Measurements from ENCODE around the gene CADM1.

CADM1 gene

DNA sequence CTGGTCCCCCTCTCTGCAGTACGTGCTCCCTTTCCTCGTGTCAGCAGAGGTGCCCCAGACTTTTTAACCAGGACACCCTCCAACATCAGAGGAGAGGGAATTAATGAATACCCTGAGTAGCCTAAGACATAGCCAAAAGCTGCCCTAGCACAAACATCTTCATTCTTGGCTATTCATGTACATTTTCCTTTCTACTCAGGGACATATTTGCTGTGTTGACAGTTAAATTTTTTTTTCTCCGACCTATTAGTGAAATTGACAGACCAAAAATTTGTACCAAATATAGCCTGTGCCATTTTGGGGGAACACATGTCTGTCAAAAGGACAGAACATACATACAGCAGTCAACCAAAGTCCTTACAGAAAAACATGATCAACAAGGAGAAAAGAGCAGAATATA, 33.3 kb downstream of the CADM1 start:
- no peaks in the 10 kb centered on the region for H3K36me3 ChIP-seq (ENCODE audit: control insufficient read depth, low read length)
- H3K4me2 ChIP-seq (ENCODE audit: low read length), result no peak overlapping the region

DNA sequence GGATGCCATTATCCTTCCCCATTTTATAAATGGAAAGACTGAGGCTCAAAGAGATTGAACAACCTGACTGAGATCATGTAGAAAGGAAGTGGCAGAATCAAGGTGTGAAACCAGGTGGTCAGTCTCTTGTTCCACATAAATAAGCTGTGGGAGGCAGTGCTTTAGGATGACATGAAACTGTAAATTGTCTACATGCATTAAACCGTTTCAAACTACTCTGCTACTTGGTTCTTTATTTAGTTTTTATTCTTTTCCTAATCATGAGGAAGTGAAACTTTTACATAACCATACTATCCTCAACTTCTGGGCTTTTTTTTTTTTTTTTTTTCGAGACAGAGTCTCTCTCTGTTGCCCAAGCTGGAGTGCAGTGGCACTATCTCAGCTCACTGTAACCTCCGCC, 34.9 kb downstream of the CADM1 start:
- Histone ChIP-seq H3K36me3 (ENCODE audit: control insufficient read depth, low read length) (no peaks in the 10 kb centered on the region), H4K20me1 (ENCODE audit: control insufficient read depth, insufficient read depth, low read depth, low read length) (no peaks in the 10 kb centered on the region), H3K27me3 (ENCODE audit: control insufficient read depth, low read length) (no peaks in the 10 kb centered on the region), H3K79me2 (ENCODE audit: control insufficient read depth, low read length) (no peaks in the 10 kb centered on the region), H3K4me3 (ENCODE audit: low read length) (no peak overlapping the region), H3K9me3 (ENCODE audit: control insufficient read depth, insufficient read depth, low read length) (no peaks in the 10 kb centered on the region), H3K27ac (ENCODE audit: low read depth, low read length) (peak overlapping the region; percentile 55), H3K9me2 (replicated peaks; ENCODE audit: control insufficient read depth, low read length) (no peaks in the 10 kb centered on the region), H3K4me1 (ENCODE audit: control insufficient read depth, low read length) (peaks cover 42% of the 10 kb centered on the region), H3K4me2 (ENCODE audit: low read length) (peak overlapping the region; percentile 48), H3F3A (ENCODE audit: control insufficient read depth, insufficient read depth) (peaks cover 4% of the 10 kb centered on the region; the same call in 1 of the 2 replicates)
- TF ChIP-seq, protein P1, sequence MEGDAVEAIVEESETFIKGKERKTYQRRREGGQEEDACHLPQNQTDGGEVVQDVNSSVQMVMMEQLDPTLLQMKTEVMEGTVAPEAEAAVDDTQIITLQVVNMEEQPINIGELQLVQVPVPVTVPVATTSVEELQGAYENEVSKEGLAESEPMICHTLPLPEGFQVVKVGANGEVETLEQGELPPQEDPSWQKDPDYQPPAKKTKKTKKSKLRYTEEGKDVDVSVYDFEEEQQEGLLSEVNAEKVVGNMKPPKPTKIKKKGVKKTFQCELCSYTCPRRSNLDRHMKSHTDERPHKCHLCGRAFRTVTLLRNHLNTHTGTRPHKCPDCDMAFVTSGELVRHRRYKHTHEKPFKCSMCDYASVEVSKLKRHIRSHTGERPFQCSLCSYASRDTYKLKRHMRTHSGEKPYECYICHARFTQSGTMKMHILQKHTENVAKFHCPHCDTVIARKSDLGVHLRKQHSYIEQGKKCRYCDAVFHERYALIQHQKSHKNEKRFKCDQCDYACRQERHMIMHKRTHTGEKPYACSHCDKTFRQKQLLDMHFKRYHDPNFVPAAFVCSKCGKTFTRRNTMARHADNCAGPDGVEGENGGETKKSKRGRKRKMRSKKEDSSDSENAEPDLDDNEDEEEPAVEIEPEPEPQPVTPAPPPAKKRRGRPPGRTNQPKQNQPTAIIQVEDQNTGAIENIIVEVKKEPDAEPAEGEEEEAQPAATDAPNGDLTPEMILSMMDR (IDR thresholded peaks at IDR 0.05; ENCODE audit: low read depth, low read length, poor library complexity, severe bottlenecking), result no peak
- no peak for TF ChIP-seq EZH2phosphoT487 (IDR thresholded peaks at IDR 0.05; ENCODE audit: borderline replicate concordance, low read length)

More for the DNA sequence above, 33.3 kb downstream of the CADM1 start:
- Histone ChIP-seq H3K4me1 (ENCODE audit: control insufficient read depth, low read length) (peaks cover 42% of the 10 kb centered on the region), H3K9me3 (ENCODE audit: control insufficient read depth, insufficient read depth, low read length) (no peaks in the 10 kb centered on the region), H3K79me2 (ENCODE audit: control insufficient read depth, low read length) (no peaks in the 10 kb centered on the region), H3K4me3 (ENCODE audit: low read length) (no peak overlapping the region), H3F3A (ENCODE audit: control insufficient read depth, insufficient read depth) (peaks cover 4% of the 10 kb centered on the region; the same call in 1 of the 2 replicates), H3K27ac (ENCODE audit: low read depth, low read length) (no peak overlapping the region), H3K9me2 (replicated peaks; ENCODE audit: control insufficient read depth, low read length) (no peaks in the 10 kb centered on the region), H3K27me3 (ENCODE audit: control insufficient read depth, low read length) (no peaks in the 10 kb centered on the region), H4K20me1 (ENCODE audit: control insufficient read depth, insufficient read depth, low read depth, low read length) (no peaks in the 10 kb centered on the region)
- TF ChIP-seq, protein P1 (IDR thresholded peaks at IDR 0.05; ENCODE audit: low read depth, low read length, poor library complexity, severe bottlenecking), result no peak
- no peak for TF ChIP-seq EZH2phosphoT487 (IDR thresholded peaks at IDR 0.05; ENCODE audit: borderline replicate concordance, low read length)

- no peaks in the 10 kb centered on the region for H3K9me3 ChIP-seq (ENCODE audit: control insufficient read depth, insufficient read depth, low read length)
- peaks cover 27% of the 10 kb centered on the region for H3K4me1 ChIP-seq (ENCODE audit: control insufficient read depth, low read length)
- H3K27ac ChIP-seq (ENCODE audit: low read depth, low read length), result no peak overlapping the region
- H3K4me2 ChIP-seq (ENCODE audit: low read length), result no peak overlapping the region
- no peak for TF ChIP-seq EZH2phosphoT487 (IDR thresholded peaks at IDR 0.05; ENCODE audit: borderline replicate concordance, low read length)
- TF ChIP-seq, protein P1 (IDR thresholded peaks at IDR 0.05; ENCODE audit: low read depth, low read length, poor library complexity, severe bottlenecking), result no peak
- no peak overlapping the region for H3K4me3 ChIP-seq (ENCODE audit: low read length)
- H3K36me3 ChIP-seq (ENCODE audit: control insufficient read depth, low read length), result no peaks in the 10 kb centered on the region
- no peaks in the 10 kb centered on the region for H3K9me2 ChIP-seq (replicated peaks; ENCODE audit: control insufficient read depth, low read length)
- peaks cover 4% of the 10 kb centered on the region; the same call in 1 of the 2 replicates for H3F3A ChIP-seq (ENCODE audit: control insufficient read depth, insufficient read depth)
- no peaks in the 10 kb centered on the region for H3K27me3 ChIP-seq (ENCODE audit: control insufficient read depth, low read length)
- no peaks in the 10 kb centered on the region for H4K20me1 ChIP-seq (ENCODE audit: control insufficient read depth, insufficient read depth, low read depth, low read length)
- H3K79me2 ChIP-seq (ENCODE audit: control insufficient read depth, low read length), result no peaks in the 10 kb centered on the region
These were observed 38.1 kb downstream of the CADM1 start for GRCh38 chr11:115466122-115466521.
